Suppressor macrophage (primary cell): ENCODE measurements around the gene ZNF12.
"Not testable (repeated sequence)": the region's sequence is repeated elsewhere in the genome, so short reads cannot be mapped to it uniquely, and the experiment has no call there.

Experiments used
- DNase-seq, 4 experiments: peaks; one replicate each; pipeline ENCODE4 v3.0.0-alpha.2; 2020 to 2022
- total RNA-seq, 17 experiments: gene quantifications; one replicate each; lab custom pipeline; 2026; ENCODE audit warnings: mixed read lengths in 6 of 17, inconsistent platforms in 3 of 17; lab: John Stamatoyannopoulos, UW

Gene ZNF12
- total RNA-seq = 12.0 to 45.6 (median 24.2) reads per million in 17 experiments

DNA sequence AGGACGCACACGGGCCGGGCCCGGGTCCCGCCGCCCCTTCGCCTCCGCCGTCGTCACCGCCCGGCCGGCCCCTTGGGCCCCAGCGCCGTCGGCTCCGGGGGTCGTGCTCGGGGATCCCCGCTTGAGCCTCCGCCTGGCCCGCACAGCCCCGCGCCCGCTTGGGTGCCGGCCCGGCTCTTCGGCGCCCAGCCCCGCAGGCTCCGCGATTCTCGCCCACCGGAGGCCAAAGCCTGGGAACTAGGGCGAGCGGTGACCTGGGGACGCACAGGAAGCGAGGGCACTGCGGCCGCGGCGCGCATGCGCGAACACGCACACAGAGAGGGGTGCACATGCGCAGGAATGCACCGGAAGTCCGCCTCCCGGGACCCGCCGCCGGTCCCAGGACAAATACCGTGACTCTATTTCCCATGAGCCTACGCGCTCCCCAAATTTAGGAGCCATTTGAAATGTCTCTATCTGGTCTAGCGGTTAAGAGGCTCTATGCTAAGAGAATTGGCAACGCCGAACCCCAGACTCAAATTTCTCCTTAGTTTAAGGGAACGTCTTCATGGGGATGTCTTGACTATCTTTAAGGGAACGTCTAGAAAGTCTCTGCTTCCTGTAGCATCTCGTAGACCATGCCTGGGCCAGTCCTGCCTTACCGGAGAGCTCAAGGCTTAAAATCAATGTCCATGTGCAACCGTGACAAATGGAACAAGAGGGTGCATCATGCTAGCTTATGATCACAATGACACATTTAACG, at the start of gene ZNF12:
TSS of gene ZNF12 (minus strand) at position 282 of the 742 bp plus-strand sequence. CDS start 1,774 bp downstream, outside the sequence.
- DNase-seq = peak; percentile 97 to 99 (median 98)

DNA sequence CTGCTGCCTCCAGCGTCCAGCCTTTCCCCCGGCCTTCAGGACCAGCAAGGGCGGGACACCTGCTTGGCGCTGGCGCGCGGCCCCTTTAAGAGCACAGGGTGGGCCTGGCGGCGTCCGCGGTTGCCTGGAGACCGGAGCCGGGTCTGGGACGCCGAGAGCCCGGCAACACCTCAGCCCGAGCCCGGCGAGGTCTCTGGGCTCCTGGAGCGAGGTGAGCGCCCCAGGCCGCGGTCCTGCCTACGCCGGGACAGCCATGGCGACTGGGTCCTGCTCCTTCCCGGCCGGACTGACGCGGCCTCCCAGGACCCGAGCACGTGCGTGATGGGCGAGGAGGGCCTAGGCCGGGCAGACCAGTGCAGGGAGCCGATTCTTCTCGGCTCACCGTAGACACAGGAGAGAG, 47.2 kb upstream of the ZNF12 start, which contains the start of gene RSPH10B2:
TSS of gene RSPH10B2 (plus strand) at position 140 of the 400 bp plus-strand sequence. CDS start 3,575 bp downstream, outside the sequence.
- not testable (repeated sequence) for DNase-seq

DNA sequence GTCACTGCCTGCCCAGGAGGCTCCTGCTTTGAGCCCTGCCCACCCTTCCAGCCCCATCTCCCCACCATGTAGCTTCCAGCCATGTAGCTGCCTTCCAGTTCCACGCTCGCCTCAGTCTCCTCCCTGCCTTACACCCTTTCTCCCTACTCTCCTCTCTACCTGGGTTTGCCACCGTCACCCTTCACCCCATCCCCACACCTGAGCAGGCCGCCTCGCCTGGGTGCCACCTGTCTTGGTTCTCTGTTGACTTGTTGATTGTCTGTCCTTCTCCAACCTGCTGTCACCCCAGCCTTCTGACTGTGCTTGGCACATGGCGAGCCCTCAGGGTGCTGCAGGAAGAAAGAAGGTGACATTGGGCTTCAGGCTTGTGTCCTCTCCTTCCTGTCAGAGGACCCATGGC, 43.4 kb upstream of the ZNF12 start:
- not testable (repeated sequence) for DNase-seq

DNA sequence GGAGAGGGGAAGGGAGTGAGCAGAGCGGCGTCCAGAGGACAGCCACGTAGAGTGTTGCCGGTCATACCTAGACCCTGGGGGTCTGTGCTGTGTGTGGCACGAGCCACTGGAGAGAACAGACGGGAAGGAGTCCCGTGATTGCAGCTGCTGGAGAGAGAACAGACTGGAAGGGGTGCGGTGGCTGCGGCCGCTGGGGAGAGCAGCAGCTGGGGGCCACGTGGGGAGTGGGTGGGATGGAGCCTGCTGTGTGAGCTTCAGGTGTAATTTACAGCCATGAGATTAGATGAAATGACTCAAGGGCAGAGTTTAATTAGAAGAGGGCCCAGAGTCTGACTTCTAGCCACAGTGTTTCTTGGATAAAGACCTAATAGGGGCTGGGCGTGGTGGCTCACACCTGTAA, 42.6 kb upstream of the ZNF12 start:
- not testable (repeated sequence) for DNase-seq

- not testable (repeated sequence) for DNase-seq
Measured at GRCh38 chr7:6744410-6745100, 37.8 kb upstream of the ZNF12 start.

DNA sequence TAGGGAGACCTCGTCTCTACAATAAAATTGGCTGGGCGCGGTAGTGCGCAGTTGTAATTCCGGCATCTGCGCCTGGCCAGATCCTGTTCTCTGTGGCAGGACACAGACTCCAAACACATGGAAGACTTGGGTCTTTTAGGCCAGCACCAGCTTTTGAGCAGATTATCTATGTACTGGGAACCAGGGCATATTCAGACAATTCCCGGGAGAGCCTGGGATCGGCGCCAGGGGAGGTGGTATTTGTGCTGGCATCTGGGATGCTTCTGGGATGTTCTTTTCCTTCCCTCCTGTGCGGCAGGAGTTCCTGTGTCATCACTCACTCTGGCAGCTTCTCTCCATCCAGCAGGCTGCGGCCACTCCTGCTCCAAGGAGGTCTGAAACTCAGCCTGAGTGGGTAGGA, 31.7 kb upstream of the ZNF12 start:
- DNase-seq = not testable (repeated sequence)

DNA sequence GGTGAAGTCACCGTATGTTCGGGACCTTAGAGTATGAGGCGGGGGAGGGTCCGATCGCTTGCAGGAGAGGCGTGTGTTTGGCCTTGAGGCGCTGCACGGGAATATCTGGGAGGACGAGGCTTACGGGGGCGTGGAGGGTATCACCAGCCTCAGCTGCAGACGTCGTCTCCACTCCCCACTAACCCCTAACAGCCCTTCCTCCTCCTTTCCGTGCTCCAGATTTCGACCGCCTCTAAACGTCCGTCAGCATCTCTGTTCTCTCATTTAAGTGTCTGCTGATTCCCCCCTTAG, 23.5 kb upstream of the ZNF12 start:
- peak in 1 of 4 experiments; percentile 25 for DNase-seq

- DNase-seq = peak; percentile 96 to 98 (median 98)
Measured at GRCh38 chr7:6729492-6730342, 23.0 kb upstream of the ZNF12 start.

- not testable (repeated sequence) for DNase-seq
Measured at GRCh38 chr7:6728893-6729491, 22.2 kb upstream of the ZNF12 start.

- no peak for DNase-seq
Measured at GRCh38 chr7:6727663-6728062, 20.9 kb upstream of the ZNF12 start.

GRCh38 chr7:6726341-6726740, 19.6 kb upstream of the ZNF12 start:
- not testable (repeated sequence) for DNase-seq

GRCh38 chr7:6725003-6725402, 18.3 kb upstream of the ZNF12 start:
- DNase-seq = peak; percentile 46 to 66 (median 64)

DNA sequence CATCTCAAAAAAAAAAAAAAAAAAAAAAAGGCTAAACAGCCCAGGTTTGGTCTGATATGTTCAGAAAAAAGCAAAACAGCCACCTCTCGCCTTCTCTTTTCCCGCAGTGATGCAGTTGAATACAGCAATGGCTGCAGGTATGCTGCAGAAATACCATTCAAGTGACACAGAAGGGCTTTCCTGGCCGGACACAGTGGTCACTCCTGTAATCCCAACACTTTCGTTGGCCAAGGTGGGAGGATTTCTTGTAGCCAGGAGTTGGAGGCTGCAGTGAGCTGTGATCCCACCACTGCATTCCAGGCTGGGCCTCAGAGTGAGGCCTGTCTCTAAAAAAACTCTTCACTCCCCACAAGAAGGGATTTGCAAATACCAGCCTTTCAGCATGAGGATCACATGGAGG, 17.6 kb upstream of the ZNF12 start:
- DNase-seq = not testable (repeated sequence)

- peak in 1 of 4 experiments; percentile 7 for DNase-seq
Measured at GRCh38 chr7:6718124-6718523, 11.4 kb upstream of the ZNF12 start.

- DNase-seq = not testable (repeated sequence)
Measured at GRCh38 chr7:6715898-6716297, 9.2 kb upstream of the ZNF12 start.

GRCh38 chr7:6714360-6714759, 7.6 kb upstream of the ZNF12 start:
- DNase-seq = no peak

DNA sequence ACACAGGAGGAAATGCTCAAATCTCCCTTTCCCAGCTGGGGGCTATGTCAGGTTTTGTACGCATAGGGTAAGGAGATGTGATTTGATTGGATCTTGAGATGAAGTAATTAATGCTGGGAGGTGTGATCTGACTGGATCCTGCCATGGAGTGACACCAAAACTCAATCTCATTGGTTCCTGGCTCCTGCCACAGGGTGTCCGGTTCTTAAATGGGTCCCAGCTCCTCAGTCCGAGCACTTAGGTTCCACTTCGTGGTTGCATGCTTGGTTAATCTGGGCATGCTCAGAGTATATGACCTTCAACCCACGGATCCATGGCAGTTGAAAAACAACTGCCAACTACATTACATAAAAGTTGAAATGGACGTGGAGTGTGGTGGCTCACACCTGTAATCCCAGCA, 3.1 kb upstream of the ZNF12 start:
- DNase-seq = peak in 1 of 4 experiments; percentile 9

DNA sequence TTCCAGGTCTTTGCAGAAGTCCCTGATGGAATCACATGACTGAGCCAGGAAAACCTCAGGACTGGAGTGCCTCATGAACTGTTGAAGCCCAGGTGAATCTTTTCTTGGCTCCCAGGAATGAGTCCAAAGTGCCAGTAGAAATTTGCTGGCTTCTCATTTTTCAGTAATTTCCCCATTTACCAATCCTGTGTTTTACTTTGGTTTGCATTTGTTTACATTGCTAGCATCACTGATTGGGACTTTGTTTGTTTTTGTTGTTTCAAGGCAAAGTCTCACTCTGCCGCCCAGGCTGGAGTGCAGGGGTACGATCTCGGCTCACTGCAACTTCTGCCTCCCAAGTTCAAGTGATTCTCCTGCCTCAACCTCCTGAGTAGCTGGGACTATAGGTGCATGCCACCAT, 1.6 kb upstream of the ZNF12 start:
- DNase-seq = no peak

- peak; percentile 39 to 60 (median 54) for DNase-seq
Measured at GRCh38 chr7:6705959-6706665, 635 bp downstream of the ZNF12 start.

DNA sequence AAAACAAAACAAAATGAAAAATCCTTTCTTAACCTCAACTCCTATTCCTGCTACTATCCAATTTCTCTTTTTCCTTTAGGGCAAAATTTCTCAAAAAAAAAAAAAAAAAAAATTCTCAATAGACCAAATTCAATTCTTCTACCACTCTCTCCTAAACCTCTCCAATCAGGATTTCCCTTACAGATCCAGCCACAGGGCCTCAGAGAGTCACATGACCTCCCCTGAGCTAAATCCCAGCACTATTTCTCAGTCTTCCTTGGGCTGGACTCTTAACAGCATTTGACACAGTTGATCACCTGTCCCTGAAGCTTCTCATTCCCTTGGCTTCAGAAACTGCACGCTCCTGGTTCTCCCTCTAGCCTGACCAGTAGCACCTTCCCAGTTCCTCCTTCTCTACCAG, 4.9 kb downstream of the ZNF12 start:
- DNase-seq = no peak

DNA sequence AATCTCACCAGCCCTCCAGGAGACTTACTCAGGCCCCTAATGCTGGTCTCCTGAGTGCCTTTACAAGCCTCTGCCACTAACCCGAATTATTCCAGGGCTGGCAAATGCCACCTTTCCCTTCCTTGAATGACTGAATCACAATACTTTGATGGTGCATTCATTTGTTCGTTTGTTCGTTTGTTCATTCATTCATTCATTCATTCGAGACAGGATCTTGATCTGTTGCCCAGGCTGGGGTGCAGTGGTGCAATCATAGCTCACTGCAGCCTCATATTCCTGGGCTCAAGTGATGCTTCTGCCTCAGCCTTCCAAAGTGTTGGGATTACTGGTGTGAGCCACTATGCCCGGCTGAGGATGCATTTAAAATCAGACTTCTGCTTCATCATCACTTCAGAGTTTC, 6.0 kb downstream of the ZNF12 start:
- DNase-seq = no peak

- peak in 1 of 4 experiments; percentile 22 for DNase-seq
Measured at GRCh38 chr7:6691609-6692106, 15.1 kb downstream of the ZNF12 start.
